Sigmoid colon (tissue), 7 donors: ENCODE results near the gene RPL19. TPM values are rescaled to one million over a fixed set of nuclear protein-coding genes. Genes with fewer than 3 reads are reported as not detected.

Experiments
- DNase-seq: peaks from one replicate; pipeline ENCODE4 v3.0.0-alpha.2; 2019
- H3K27ac ChIP-seq, 4 donors: fragments of 200-600 bp; sonication (generic); one replicate each; pipeline ENCODE4 v1.5.1; 2016 to 2019; ENCODE audit warnings: mild to moderate bottlenecking in 1 of 4
- H3K27me3 ChIP-seq, 3 donors: fragments of 200-600 bp; sonication (generic); one replicate each; pipeline ENCODE4 v1.5.1; 2019; ENCODE audit warnings: mild to moderate bottlenecking in 1 of 3
- H3K36me3 ChIP-seq, 4 donors: fragments of 200-600 bp; sonication (generic); one replicate each; pipeline ENCODE4 v1.5.1; 2016 to 2019
- H3K4me1 ChIP-seq, 4 donors: fragments of 200-600 bp; sonication (generic); one replicate each; pipeline ENCODE4 v1.5.1; 2017 to 2019
- H3K4me3 ChIP-seq, 4 donors: fragments of 200-600 bp; sonication (generic); one replicate each; pipeline ENCODE4 v1.5.1; 2017 to 2019; ENCODE audit warnings: mild to moderate bottlenecking in 2 of 4, moderate library complexity in 1 of 4
- H3K9me3 ChIP-seq, 4 donors: fragments of 200-600 bp in 3 of 4; sonication (generic) in 3 of 4; one replicate each; pipeline versions ENCODE4 v1.5.1 to v1.6.1; 2013 to 2019
- EP300 ChIP-seq, 4 donors: sonication (generic); formaldehyde crosslinking; IDR thresholded peaks; one replicate each; pipeline ENCODE4 v1.6.1; 2017; ENCODE audit warnings: antibody characterized with exemption in 4 of 4
- POLR2A ChIP-seq, 2 donors: fragments of 450-650 bp; IDR thresholded peaks; one replicate each; pipeline ENCODE4 v1.6.1; 2016; ENCODE audit warnings: antibody characterized with exemption in 2 of 2, mild to moderate bottlenecking in 2 of 2, moderate library complexity in 2 of 2
- POLR2AphosphoS5 ChIP-seq, 4 donors: sonication (generic); formaldehyde crosslinking; IDR thresholded peaks; one replicate each; pipeline ENCODE4 v1.6.1; 2017; ENCODE audit warnings: antibody characterized with exemption in 4 of 4
- WGBS, 2 donors: extraction: QIAGEN DNeasy Blood & Tissue Kit; methylation state at CpG; one replicate each; pipeline ENCODE4 v1.1.7; 2013; 5-methylcytosine and 5-hydroxymethylcytosine counted together
- intact Hi-C: fragments of 100-400 bp; cut with DNase I; formaldehyde crosslinking; loops from one replicate; pipeline ENCODE4 v1.15.1; 2023
- polyA plus RNA-seq, 3 donors: library from polyadenylated mRNA; stranded (reverse); fragments of 200-250 nt; gene quantifications; one replicate each; pipeline ENCODE4 v1.2.3, GENCODE V29; 2013
- total RNA-seq, 4 donors: library from RNA; depleted of rRNA; stranded (reverse); fragments of >200 nt; gene quantifications; one replicate each; pipeline ENCODE4 v1.1.0, GENCODE V29; 2016
- TF ChIP-seq, protein P1 (sequence below), 4 experiments: fragments of 450-650 bp in 3 of 4; fragments of 200-600 bp in 1 of 4; IDR thresholded peaks; one replicate each; pipeline ENCODE4 v1.5.1; 2016 to 2019; ENCODE audit warnings: antibody characterized with exemption in 4 of 4, mild to moderate bottlenecking in 3 of 4, moderate library complexity in 2 of 4
- donor health status: healthy with polysubstance abuse.
- donor health status: Bipolar disorder and iron deficiency.
- donor health status: healthy.

The RPL19 gene
- total and polyA plus RNA-seq, 7 donors: 2,689 to 4,685 (median 3,919) TPM

DNA sequence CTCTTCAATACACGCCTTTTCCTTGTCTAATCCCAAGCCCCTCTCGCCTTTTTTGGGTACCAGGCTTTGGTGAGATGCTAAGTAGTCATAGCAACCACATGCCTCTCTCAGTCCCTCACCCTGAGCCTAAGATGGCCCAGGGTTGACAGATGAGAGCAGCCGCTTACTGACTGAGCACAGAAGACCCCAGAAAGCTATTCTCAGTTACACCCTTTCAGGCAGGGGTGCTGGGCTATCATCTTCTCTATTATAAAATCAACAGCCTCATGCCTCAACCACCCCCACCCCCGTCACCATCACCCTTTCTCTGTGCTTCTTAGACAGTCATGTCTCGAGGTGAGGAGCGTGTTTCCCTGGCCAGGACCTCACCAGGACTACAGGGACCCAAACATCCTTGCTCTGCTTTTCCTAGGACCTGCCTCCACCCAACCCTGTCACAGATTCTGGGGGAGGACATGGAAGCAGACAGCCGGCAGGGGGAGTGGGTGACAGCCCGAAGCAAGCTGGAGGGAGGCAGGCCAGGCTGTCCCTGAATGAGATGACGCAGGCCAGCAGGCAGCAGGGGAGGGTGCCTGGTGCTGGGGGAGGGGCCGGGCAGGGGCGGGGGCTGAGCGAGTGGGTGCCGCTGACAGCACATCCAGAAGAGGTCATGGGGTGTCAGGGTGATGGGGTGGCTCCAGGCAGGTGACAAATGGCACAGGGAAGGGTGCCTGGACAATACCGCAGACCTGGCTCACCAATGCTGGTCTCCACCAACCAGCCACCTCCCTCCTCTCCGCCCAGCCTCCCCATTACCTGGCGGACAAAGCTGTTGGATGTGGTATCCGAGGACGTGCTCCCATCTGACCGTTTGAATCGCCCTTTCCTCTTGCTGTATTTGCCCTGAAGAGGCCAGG, 5.7 kb upstream of the RPL19 start:
- TF ChIP-seq POLR2A (IDR thresholded peaks at IDR 0.05) (no peak), EP300 (IDR thresholded peaks at IDR 0.05) (no peak), POLR2AphosphoS5 (IDR thresholded peaks at IDR 0.05) (peak in 2 of 4 donors; percentile 18 to 21)
- TF ChIP-seq, protein P1, sequence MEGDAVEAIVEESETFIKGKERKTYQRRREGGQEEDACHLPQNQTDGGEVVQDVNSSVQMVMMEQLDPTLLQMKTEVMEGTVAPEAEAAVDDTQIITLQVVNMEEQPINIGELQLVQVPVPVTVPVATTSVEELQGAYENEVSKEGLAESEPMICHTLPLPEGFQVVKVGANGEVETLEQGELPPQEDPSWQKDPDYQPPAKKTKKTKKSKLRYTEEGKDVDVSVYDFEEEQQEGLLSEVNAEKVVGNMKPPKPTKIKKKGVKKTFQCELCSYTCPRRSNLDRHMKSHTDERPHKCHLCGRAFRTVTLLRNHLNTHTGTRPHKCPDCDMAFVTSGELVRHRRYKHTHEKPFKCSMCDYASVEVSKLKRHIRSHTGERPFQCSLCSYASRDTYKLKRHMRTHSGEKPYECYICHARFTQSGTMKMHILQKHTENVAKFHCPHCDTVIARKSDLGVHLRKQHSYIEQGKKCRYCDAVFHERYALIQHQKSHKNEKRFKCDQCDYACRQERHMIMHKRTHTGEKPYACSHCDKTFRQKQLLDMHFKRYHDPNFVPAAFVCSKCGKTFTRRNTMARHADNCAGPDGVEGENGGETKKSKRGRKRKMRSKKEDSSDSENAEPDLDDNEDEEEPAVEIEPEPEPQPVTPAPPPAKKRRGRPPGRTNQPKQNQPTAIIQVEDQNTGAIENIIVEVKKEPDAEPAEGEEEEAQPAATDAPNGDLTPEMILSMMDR (IDR thresholded peaks at IDR 0.05): peak; percentile 21 to 43 (median 26)
- H3K4me3 ChIP-seq: no peak overlapping the region
- peak; percentile 87 for DNase-seq
- peak overlapping the region; percentile 30 to 99 (median 46) for H3K27ac ChIP-seq
- intact Hi-C loops: no loop called here
- peaks cover 0 to 50% (median 41%) of the 10 kb centered on the region in 4 donors for H3K4me1 ChIP-seq
- 78 to 82% methylated on average over 20 of the region's 20 CpGs for WGBS, 2 donors
- no peaks in the 10 kb centered on the region for H3K9me3 ChIP-seq
- H3K27me3 ChIP-seq: no peaks in the 10 kb centered on the region
- peaks cover 0 to 45% (median 11%) of the 10 kb centered on the region in 4 donors for H3K36me3 ChIP-seq

DNA sequence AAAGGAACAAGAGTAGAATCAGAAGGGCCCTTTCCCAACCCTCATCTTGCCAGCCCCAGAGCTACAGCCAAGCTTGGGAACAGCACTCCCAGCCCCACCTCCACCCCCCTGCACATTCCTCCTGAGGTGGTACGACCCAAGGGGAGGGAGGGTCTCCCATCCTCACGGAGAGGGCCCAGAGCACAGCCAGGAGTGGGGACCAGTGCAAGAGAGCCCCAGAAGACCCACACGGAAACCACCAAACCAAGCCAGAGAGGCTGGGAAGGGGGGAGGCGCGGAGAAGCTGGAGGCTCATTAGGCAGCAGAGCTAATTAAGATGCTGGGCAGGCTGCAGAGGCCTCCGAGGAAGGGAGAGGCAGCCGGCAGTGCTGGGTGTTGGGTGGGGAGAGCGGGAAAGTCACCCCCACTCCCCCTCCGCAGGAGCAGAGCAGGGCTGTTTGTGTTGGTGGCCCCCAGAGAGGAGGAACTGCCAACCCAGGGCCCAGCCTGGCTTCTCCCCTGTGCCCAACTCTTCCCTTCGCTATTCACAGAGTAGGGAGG, 5.0 kb upstream of the RPL19 start:
- Histone ChIP-seq H3K4me3 (no peak overlapping the region), H3K9me3 (no peaks in the 10 kb centered on the region), H3K4me1 (peaks cover 0 to 53% (median 44%) of the 10 kb centered on the region in 4 donors), H3K27ac (peak overlapping the region; percentile 30 to 99 (median 46)), H3K36me3 (peaks cover 0 to 40% (median 11%) of the 10 kb centered on the region in 4 donors), H3K27me3 (no peaks in the 10 kb centered on the region)
- 82 to 86% methylated on average over 10 of the region's 10 CpGs for WGBS, 2 donors
- intact Hi-C loops: loop anchor here (5.0 kb wide), 1 partner anchor 207 kb away; the partner anchor contains the start of gene FBXL20
- DNase-seq: no peak
- TF ChIP-seq POLR2AphosphoS5 (IDR thresholded peaks at IDR 0.05) (no peak), POLR2A (IDR thresholded peaks at IDR 0.05) (no peak), EP300 (IDR thresholded peaks at IDR 0.05) (no peak)
- TF ChIP-seq, protein P1 (IDR thresholded peaks at IDR 0.05): no peak

DNA sequence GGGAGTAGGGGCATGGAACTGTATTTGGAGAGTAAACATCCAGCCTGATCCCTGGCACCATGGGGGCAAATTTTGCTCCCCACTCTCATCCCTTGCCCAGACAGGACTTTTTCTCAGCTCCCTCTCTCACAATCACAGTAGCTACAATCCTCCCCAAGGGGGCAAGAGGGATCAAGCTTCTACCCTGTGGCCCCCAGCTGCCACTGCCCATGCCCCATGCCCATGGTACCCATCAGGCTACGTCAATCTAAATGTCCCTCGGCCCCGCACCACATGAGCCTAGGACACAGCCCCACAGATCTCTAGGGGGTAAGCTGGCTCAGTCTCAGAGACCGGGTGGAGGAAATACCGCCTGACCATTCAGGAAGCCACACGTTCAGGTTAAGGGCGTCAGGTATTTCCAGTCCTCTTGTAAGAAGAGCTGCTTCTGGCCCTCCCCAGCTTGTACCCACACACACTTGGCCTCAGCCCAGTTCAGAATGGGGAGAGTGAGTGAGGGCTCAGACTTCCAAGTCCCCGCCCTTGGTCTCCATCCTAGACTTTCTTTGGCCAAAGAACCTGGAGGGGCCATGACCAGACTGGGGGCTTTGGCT, 4.4 kb upstream of the RPL19 start:
- intact Hi-C loops: loop anchor here (5.0 kb wide), 1 partner anchor 207 kb away; the partner anchor contains the start of gene FBXL20
- Histone ChIP-seq H3K27me3 (no peaks in the 10 kb centered on the region), H3K4me3 (peak overlapping the region in 1 of 4 donors; percentile 75), H3K36me3 (peaks cover 0 to 33% (median 10%) of the 10 kb centered on the region in 4 donors), H3K9me3 (no peaks in the 10 kb centered on the region), H3K27ac (peak overlapping the region; percentile 30 to 99 (median 94)), H3K4me1 (peaks cover 0 to 53% (median 45%) of the 10 kb centered on the region in 4 donors)
- no peak for DNase-seq
- TF ChIP-seq, protein P1 (IDR thresholded peaks at IDR 0.05): no peak
- TF ChIP-seq POLR2AphosphoS5 (IDR thresholded peaks at IDR 0.05) (no peak), EP300 (IDR thresholded peaks at IDR 0.05) (no peak), POLR2A (IDR thresholded peaks at IDR 0.05) (no peak)
- WGBS, 2 donors: 55 to 77% methylated on average over 8 of the region's 8 CpGs

DNA sequence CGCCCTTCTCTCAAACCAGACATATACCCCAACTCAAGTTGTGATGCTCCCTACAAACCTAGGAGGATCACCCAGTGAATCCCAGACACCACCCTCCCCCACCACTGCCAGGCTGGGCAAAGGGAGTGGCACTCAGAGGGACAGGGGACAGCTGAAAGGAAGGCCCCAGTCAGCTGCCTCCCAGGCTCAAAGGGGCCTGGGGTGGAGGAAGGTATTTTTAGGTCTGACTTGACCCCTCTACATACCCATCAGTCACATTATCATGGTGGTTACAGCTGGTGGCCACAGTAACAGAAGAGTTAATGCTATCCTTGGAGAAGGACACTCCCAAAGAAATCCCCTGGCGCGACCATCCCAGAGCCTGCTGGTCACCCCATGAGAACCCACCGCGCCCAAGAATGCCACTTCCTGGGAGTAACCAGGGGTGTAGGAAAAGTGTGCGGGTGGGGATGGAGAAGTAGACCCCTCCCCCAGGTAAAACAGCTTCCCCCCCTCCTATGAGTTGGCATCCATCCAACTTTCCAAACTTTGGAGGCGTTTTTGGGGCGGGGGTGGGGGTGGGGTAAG, 3.8 kb upstream of the RPL19 start:
- intact Hi-C loops: loop anchor here (5.0 kb wide), 1 partner anchor 206 kb away; the partner anchor contains the start of gene FBXL20
- H3K4me3 ChIP-seq: peak overlapping the region; percentile 72 to 92 (median 76)
- peaks cover 0 to 28% (median 8%) of the 10 kb centered on the region in 4 donors for H3K36me3 ChIP-seq
- 30 to 47% methylated on average over 8 of the region's 8 CpGs for WGBS, 2 donors
- TF ChIP-seq, protein P1 (IDR thresholded peaks at IDR 0.05): no peak
- no peak for TF ChIP-seq POLR2AphosphoS5 (IDR thresholded peaks at IDR 0.05)
- peaks cover 0 to 59% (median 51%) of the 10 kb centered on the region in 4 donors for H3K4me1 ChIP-seq
- H3K27ac ChIP-seq: peak overlapping the region; percentile 91 to 99 (median 94)
- no peaks in the 10 kb centered on the region for H3K9me3 ChIP-seq
- no peak for DNase-seq
- H3K27me3 ChIP-seq: no peaks in the 10 kb centered on the region
